ENCODE data around the gene SEZ6L2. TPM values are rescaled to one million over a fixed set of nuclear protein-coding genes. Genes with fewer than 3 reads are reported as not detected.
A peak's percentile ranks its signal among the peaks of the same experiment; 100 is the strongest.

SEZ6L2 gene
- total and polyA plus RNA-seq, 2 of the 13 experiments (the other 11 are each of a cell fraction or from before 2014, with no cell fraction given) = 14.9 to 16.9 TPM

- TF ChIP-seq ZNF891 (CRISPR knock-in tag; IDR thresholded peaks at IDR 0.05) (0 out of 2 replicates have a peak, but pooled peaks have one; percentile 25), REXO4 (CRISPR knock-in tag; IDR thresholded peaks at IDR 0.05; ENCODE audit: borderline replicate concordance) (no peak)
Observed at GRCh38 chr16:29876594-29877249, 22.6 kb downstream of the SEZ6L2 start (continued).

GRCh38 chr16:29876217-29876593, 23.1 kb downstream of the SEZ6L2 start:
- POLR2A ChIA-PET = no interaction called here
- BruUV-seq (replicated peaks) = no TSS peak
- in situ Hi-C loops (cut with HindIII; ENCODE audit: extremely low pct_ligation_motif_present, low pct_unique_long_range_greater_than_20kb) = no loop called here
- Histone ChIP-seq H3K27me3 (ENCODE audit: control insufficient read depth in 1 of 2, insufficient read depth in 2 of 2, low read length in 2 of 2) (no peaks in the 10 kb centered on the region), H3K27ac (ENCODE audit: extremely low read length, insufficient read depth, low read length) (no peak overlapping the region), H2AFZ (ENCODE audit: low read length) (no peak overlapping the region), H3K4me2 (ENCODE audit: low read depth, low read length) (no peak overlapping the region), H3K9ac (ENCODE audit: insufficient read depth, low read depth, low read length) (no peak overlapping the region), H3K4me3 (replicated peaks in 1 of 3; ENCODE audit: insufficient read depth in 1 of 3, low read depth in 2 of 3, low read length in 3 of 3) (no peak overlapping the region), H3K4me1 (ENCODE audit: insufficient read depth, low read length) (peaks cover 9% of the 10 kb centered on the region), H3K9me3 (ENCODE audit: low read length) (no peaks in the 10 kb centered on the region), H3K79me2 (ENCODE audit: insufficient read depth, low read length) (no peaks in the 10 kb centered on the region), H3K36me3 (replicated peaks in 1 of 2; ENCODE audit: control insufficient read depth in 1 of 2, insufficient read depth in 2 of 2, low read length in 2 of 2) (peaks cover 0 to 7% of the 10 kb centered on the region in 2 experiments; a peak in 4 of 5 replicates), H4K20me1 (ENCODE audit: insufficient read depth, low read length) (no peaks in the 10 kb centered on the region)
- TF ChIP-seq HIC2 (CRISPR knock-in tag; IDR thresholded peaks at IDR 0.05; ENCODE audit: low read depth) = no peak
- DNase-seq (ENCODE audit: low spot score) (no peak), ATAC-seq (no peak), FAIRE-seq (no peak)
- WGBS (ENCODE audit: low lambda C conversion rate) = 96% methylated on average over 18 of the region's 18 CpGs
- CTCF ChIA-PET (ENCODE audit: low intra/inter-chr PET ratio, low total read pairs) = no interaction called here
- intact Hi-C loops (cut with micrococcal nuclease; ENCODE audit: unreplicated experiment) = no loop called here

- DNase-seq (ENCODE audit: low spot score) (no peak), FAIRE-seq (no peak), ATAC-seq (no peak)
- H3K9ac ChIP-seq (ENCODE audit: insufficient read depth, low read depth, low read length) = no peak overlapping the region
- H3K36me3 ChIP-seq (replicated peaks in 1 of 2; ENCODE audit: control insufficient read depth in 1 of 2, insufficient read depth in 2 of 2, low read length in 2 of 2) = peaks cover 0 to 7% of the 10 kb centered on the region in 2 experiments; a peak in 4 of 5 replicates
- H3K27ac ChIP-seq (ENCODE audit: extremely low read length, insufficient read depth, low read length) = no peak overlapping the region
- no peak overlapping the region for H3K4me2 ChIP-seq (ENCODE audit: low read depth, low read length)
- intact Hi-C loops (cut with micrococcal nuclease; ENCODE audit: unreplicated experiment) (no loop called here), in situ Hi-C loops (cut with HindIII; ENCODE audit: extremely low pct_ligation_motif_present, low pct_unique_long_range_greater_than_20kb) (no loop called here)
- H3K4me1 ChIP-seq (ENCODE audit: insufficient read depth, low read length) = no peaks in the 10 kb centered on the region
- no peaks in the 10 kb centered on the region for H3K27me3 ChIP-seq (ENCODE audit: control insufficient read depth in 1 of 2, insufficient read depth in 2 of 2, low read length in 2 of 2)
- H3K4me3 ChIP-seq (replicated peaks in 1 of 3; ENCODE audit: insufficient read depth in 1 of 3, low read depth in 2 of 3, low read length in 3 of 3) = no peak overlapping the region
- no peaks in the 10 kb centered on the region for H3K79me2 ChIP-seq (ENCODE audit: insufficient read depth, low read length)
- no peak overlapping the region for H2AFZ ChIP-seq (ENCODE audit: low read length)
- no peaks in the 10 kb centered on the region for H4K20me1 ChIP-seq (ENCODE audit: insufficient read depth, low read length)
- ChIA-PET POLR2A (no interaction called here), CTCF (ENCODE audit: low intra/inter-chr PET ratio, low total read pairs) (no interaction called here)
- H3K9me3 ChIP-seq (ENCODE audit: low read length) = no peaks in the 10 kb centered on the region
- no TSS peak for BruUV-seq (replicated peaks)
- WGBS (ENCODE audit: low lambda C conversion rate) = 79% methylated on average over 4 of the region's 6 CpGs
- TF ChIP-seq SOX6 (IDR thresholded peaks at IDR 0.05) (no peak), SOX6 (CRISPR knock-in tag; IDR thresholded peaks at IDR 0.05) (no peak), ZNF660 (CRISPR knock-in tag; IDR thresholded peaks at IDR 0.05; ENCODE audit: borderline replicate concordance, low read depth) (no peak), ZSCAN29 (CRISPR knock-in tag; conservative IDR thresholded peaks at IDR 0.05) (no peak), NFE2L1 (CRISPR knock-in tag; IDR thresholded peaks at IDR 0.05; ENCODE audit: borderline replicate concordance) (no peak), RFXAP (CRISPR knock-in tag; IDR thresholded peaks at IDR 0.05; ENCODE audit: borderline replicate concordance) (no peak), HNF4A (CRISPR knock-in tag; IDR thresholded peaks at IDR 0.05) (no peak), ZNF670 (CRISPR knock-in tag; IDR thresholded peaks at IDR 0.05; ENCODE audit: borderline replicate concordance) (no peak), KLF16 (CRISPR knock-in tag; IDR thresholded peaks at IDR 0.05) (no peak), ZNF143 (CRISPR knock-in tag; IDR thresholded peaks at IDR 0.05) (no peak), RARA (CRISPR knock-in tag; IDR thresholded peaks at IDR 0.05) (no peak), PHF5A (CRISPR knock-in tag; IDR thresholded peaks at IDR 0.05; ENCODE audit: low read depth, unreplicated experiment) (no peak), ZNF382 (CRISPR knock-in tag; IDR thresholded peaks at IDR 0.05; ENCODE audit: borderline replicate concordance) (no peak), CBX5 (CRISPR knock-in tag; IDR thresholded peaks at IDR 0.05; ENCODE audit: borderline replicate concordance) (no peak)
Observed at GRCh38 chr16:29875206-29875605, 24.1 kb downstream of the SEZ6L2 start.

Data from HepG2 (cell line).